SK-N-SH (cell line): Measurements from ENCODE around the gene PARP16.

ENCODE experiments used
- CTCF ChIP-seq: fragments of 200-600 bp; sonication (generic); IDR thresholded peaks from 2 replicates; pipeline ENCODE4 v1.6.1; 2017; ENCODE audit warnings: antibody characterized with exemption, mild to moderate bottlenecking, moderate library complexity
- EP300 ChIP-seq, 2 experiments: IDR thresholded peaks; 2 replicates each; pipeline versions ENCODE4 v1.4.0 to v1.6.1; 2012; ENCODE audit warnings: borderline replicate concordance in 1 of 2, low read depth in 1 of 2, low read length in 1 of 2
- EZH2phosphoT487 ChIP-seq: fragments of 200-600 bp; sonication (generic); IDR thresholded peaks from 2 replicates; pipeline ENCODE4 v1.6.1; 2017; ENCODE audit warnings: low read depth, mixed run types, mild to moderate bottlenecking, antibody characterized with exemption, moderate library complexity, borderline replicate concordance
- FOXJ3 ChIP-seq: sonication (generic); formaldehyde crosslinking; IDR thresholded peaks from 2 replicates; pipeline ENCODE4 v1.5.1; 2020; ENCODE audit warnings: mild to moderate bottlenecking, missing genetic modification reagents
- JUND ChIP-seq: IDR thresholded peaks from 2 replicates; pipeline ENCODE4 v1.4.0; 2012
- MAX ChIP-seq: IDR thresholded peaks from 2 replicates; pipeline ENCODE4 v1.4.0; 2012; ENCODE audit warnings: low read depth
- MXI1 ChIP-seq: IDR thresholded peaks from 2 replicates; pipeline ENCODE4 v1.6.1; 2012; ENCODE audit warnings: mild to moderate bottlenecking, low read depth, low read length, improper control_type of control experiment
- RAD21 ChIP-seq: IDR thresholded peaks from 2 replicates; pipeline ENCODE4 v1.6.1; 2012; ENCODE audit warnings: mild to moderate bottlenecking, low read length
- RCOR1 ChIP-seq: fragments of 150-350 bp; IDR thresholded peaks from 2 replicates; pipeline ENCODE4 v1.6.1; 2017; ENCODE audit warnings: antibody characterized with exemption, low read length
- RXRA ChIP-seq: IDR thresholded peaks from 2 replicates; pipeline ENCODE4 v1.4.0; 2012; ENCODE audit warnings: low read depth, mild to moderate bottlenecking, borderline replicate concordance
- SIN3A ChIP-seq: IDR thresholded peaks from 2 replicates; pipeline ENCODE4 v1.6.1; 2012; ENCODE audit warnings: low read depth, mild to moderate bottlenecking, low read length, moderate library complexity, borderline replicate concordance
- TEAD4 ChIP-seq: IDR thresholded peaks from 2 replicates; pipeline ENCODE4 v1.4.0; 2012; ENCODE audit warnings: mild to moderate bottlenecking, borderline replicate concordance; ENCODE audit not compliant: insufficient read depth
- USF2 ChIP-seq: fragments of 150-350 bp; IDR thresholded peaks from 2 replicates; pipeline ENCODE4 v1.6.1; 2017; ENCODE audit warnings: antibody characterized with exemption, low read length, low read depth, borderline replicate concordance

DNA sequence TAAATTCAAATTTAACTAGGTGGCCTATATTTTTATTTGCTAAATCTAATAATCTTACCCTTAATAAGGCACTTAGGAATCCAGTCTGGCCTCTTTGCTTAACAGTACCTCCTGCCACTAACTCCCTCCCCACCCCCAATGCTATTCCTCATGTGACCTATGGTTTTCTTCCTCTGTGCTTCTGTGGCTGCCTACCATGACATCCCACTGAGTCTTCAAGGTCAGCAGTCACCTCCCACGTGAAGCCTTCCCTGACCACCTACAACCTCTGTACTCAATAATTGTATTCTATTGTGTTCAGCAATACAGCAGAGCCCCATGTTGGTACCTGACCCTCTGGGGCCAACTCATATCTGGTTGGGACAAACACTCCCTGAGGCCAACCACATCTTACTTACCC, 9.7 kb downstream of the PARP16 start:
- no peak for TF ChIP-seq TEAD4
- TF ChIP-seq CTCF: no peak
- TF ChIP-seq SIN3A: no peak
- TF ChIP-seq MAX: no peak
- TF ChIP-seq MXI1: no peak
- no peak for TF ChIP-seq RXRA
- no peak for TF ChIP-seq RAD21
- no peak for TF ChIP-seq JUND
- TF ChIP-seq EP300 (IDR thresholded peaks at IDR 0.05; ENCODE audit: borderline replicate concordance in 1 of 2, low read depth in 1 of 2, low read length in 1 of 2): no peak
- no peak for TF ChIP-seq EZH2phosphoT487
- no peak for TF ChIP-seq USF2
- no peak for TF ChIP-seq RCOR1
- TF ChIP-seq FOXJ3 (CRISPR knock-in tag): no peak
